GM06990 (cell line): ENCODE results near the gene POLD2.

ENCODE experiments used
- DNase-seq: peaks from one replicate; pipeline ENCODE4 v3.0.0-alpha.2; 2011; ENCODE audit not compliant: insufficient read length; ENCODE audit errors: extremely low read depth
- H3K27me3 ChIP-seq: replicated peaks from 2 replicates; pipeline ENCODE4 v1.6.0; 2011; ENCODE audit warnings: low read length; ENCODE audit not compliant: control insufficient read depth, insufficient read depth
- H3K36me3 ChIP-seq: 2 replicates; pipeline ENCODE4 v1.5.1; 2011; ENCODE audit warnings: low read length; ENCODE audit not compliant: control insufficient read depth, insufficient read depth
- H3K4me3 ChIP-seq: replicated peaks from 2 replicates; pipeline ENCODE4 v1.5.1; 2011; ENCODE audit warnings: low read depth, mild to moderate bottlenecking, control low read depth, low read length
- CTCF ChIP-seq: IDR thresholded peaks from 2 replicates; pipeline ENCODE4 v1.5.1; 2011; ENCODE audit warnings: low read length, control low read depth, mild to moderate bottlenecking, inconsistent platforms; ENCODE audit not compliant: insufficient read depth, poor library complexity, severe bottlenecking

POLD2 gene

GRCh38 chr7:44158096-44158872 is 34.9 kb upstream of the POLD2 start:
- no peak overlapping the region for H3K4me3 ChIP-seq
- no peak for TF ChIP-seq CTCF
- H3K27me3 ChIP-seq: no peaks in the 10 kb centered on the region
- no peaks in the 10 kb centered on the region for H3K36me3 ChIP-seq
- DNase-seq: no peak

- no peak for TF ChIP-seq CTCF
- H3K36me3 ChIP-seq: no peaks in the 10 kb centered on the region
- H3K4me3 ChIP-seq: no peak overlapping the region
- DNase-seq: no peak
- H3K27me3 ChIP-seq: no peaks in the 10 kb centered on the region
Measured at GRCh38 chr7:44157116-44158080, 34.0 kb upstream of the POLD2 start.

GRCh38 chr7:44156453-44157010 is 33.2 kb upstream of the POLD2 start:
- no peak for DNase-seq
- no peaks in the 10 kb centered on the region for H3K36me3 ChIP-seq
- no peak for TF ChIP-seq CTCF
- no peak overlapping the region for H3K4me3 ChIP-seq
- H3K27me3 ChIP-seq: no peaks in the 10 kb centered on the region

GRCh38 chr7:44155191-44156185 is 32.1 kb upstream of the POLD2 start:
- TF ChIP-seq CTCF: no peak
- no peaks in the 10 kb centered on the region for H3K36me3 ChIP-seq
- DNase-seq: no peak
- no peaks in the 10 kb centered on the region for H3K27me3 ChIP-seq
- no peak overlapping the region for H3K4me3 ChIP-seq

- Histone ChIP-seq H3K36me3 (no peaks in the 10 kb centered on the region), H3K27me3 (no peaks in the 10 kb centered on the region), H3K4me3 (no peak overlapping the region)
- DNase-seq: no peak
- TF ChIP-seq CTCF: no peak
Measured at GRCh38 chr7:44154703-44155102, 31.4 kb upstream of the POLD2 start.
